ENCODE data around the gene ISCU. TPM values are rescaled to one million over a fixed set of nuclear protein-coding genes. Genes with fewer than 3 reads are reported as not detected.

Gene ISCU
- total and polyA plus RNA-seq, 2 of the 8 experiments (the other 6 are each of a cell fraction or from before 2014, with no cell fraction given) = 72.1 to 78.1 TPM

- peak overlapping the region; percentile 98; the same call in 1 of the 2 replicates for H2BK15ac ChIP-seq (ENCODE audit: low read length)
- no peak overlapping the region for H3K56ac ChIP-seq (replicated peaks; ENCODE audit: insufficient read length, low read depth, low read length)
- no peaks in the 10 kb centered on the region for H3K9me3 ChIP-seq (ENCODE audit: insufficient read depth in 2 of 2, low read depth in 1 of 2, low read length in 1 of 2)
- H4K91ac ChIP-seq (replicated peaks; ENCODE audit: insufficient read length, low read length) = no peak overlapping the region
- no peak overlapping the region for H2AK5ac ChIP-seq (ENCODE audit: low read depth, low read length)
- TF ChIP-seq BCL11A (IDR thresholded peaks at IDR 0.05; ENCODE audit: low read depth in 2 of 2, low read length in 2 of 2) (no peak), EZH2 (IDR thresholded peaks at IDR 0.05; ENCODE audit: low read depth, low read length, severe bottlenecking) (no peak), RAD21 (IDR thresholded peaks at IDR 0.05 in 1 of 2, conservative IDR thresholded peaks at IDR 0.05 in 1 of 2; ENCODE audit: low read depth in 2 of 2, low read length in 2 of 2) (no peak), CREB1 (IDR thresholded peaks at IDR 0.05) (no peak), SAP30 (IDR thresholded peaks at IDR 0.05; ENCODE audit: insufficient read depth, insufficient replicate concordance, low read length) (no peak), USF2 (IDR thresholded peaks at IDR 0.05; ENCODE audit: low read length) (no peak), NRF1 (IDR thresholded peaks at IDR 0.05; ENCODE audit: low read depth, low read length) (no peak), TCF12 (IDR thresholded peaks at IDR 0.05; ENCODE audit: low read depth, low read length) (no peak)
- DNase-seq (ENCODE audit: low read depth in 1 of 2, low spot score in 2 of 2) = no peak
- no peaks in the 10 kb centered on the region; a peak in 1 of 7 replicates for H3K27me3 ChIP-seq (replicated peaks in 1 of 4; ENCODE audit: control insufficient read depth in 3 of 4, extremely low read depth in 1 of 4, insufficient read depth in 3 of 4, low read length in 3 of 4)
- no peak overlapping the region for H2AFZ ChIP-seq (ENCODE audit: low read length)
- no peak for FAIRE-seq
- ChIA-PET CTCF (ENCODE audit: partially characterized antibody) (interaction anchor here (0.8 to 2.8 kb wide), 7 partner anchors 10 to 208 kb away, joined by 3 to 16 read pairs (median 4); no protein-coding TSS in a partner anchor), POLR2A (ENCODE audit: partially characterized antibody) (interaction anchor here (0.6 to 1.1 kb wide), 5 partner anchors 8 to 134 kb away, joined by 3 read pairs; no protein-coding TSS in a partner anchor)
- H3K23me2 ChIP-seq (ENCODE audit: low read depth, low read length) = peaks cover 7% of the 10 kb centered on the region; the same call in 1 of the 2 replicates
- peaks cover 0 to 14% (median 0%) of the 10 kb centered on the region in 4 experiments; a peak in 3 of 7 replicates for H3K4me1 ChIP-seq (replicated peaks in 1 of 4; ENCODE audit: control insufficient read depth in 3 of 4, insufficient read depth in 4 of 4, low read length in 3 of 4)
- H4K20me1 ChIP-seq (replicated peaks in 1 of 2; ENCODE audit: control insufficient read depth in 1 of 2, insufficient read depth in 2 of 2, low read length in 2 of 2) = peaks cover 0 to 8% of the 10 kb centered on the region in 2 experiments
- no peaks in the 10 kb centered on the region for H3K36me3 ChIP-seq (ENCODE audit: control insufficient read depth in 2 of 4, insufficient read depth in 4 of 4, low read length in 3 of 4)
- H4K5ac ChIP-seq (ENCODE audit: insufficient read length, low read depth, low read length) = no peak overlapping the region
- no peak overlapping the region for H3K4ac ChIP-seq (replicated peaks; ENCODE audit: insufficient read length, low read depth, low read length)
- peak overlapping the region in 1 of 4 experiments; percentile 9; a peak in 1 of 7 replicates for H3K9ac ChIP-seq (replicated peaks in 1 of 4; ENCODE audit: extremely low read depth in 1 of 4, low read depth in 3 of 4, low read length in 3 of 4)
- no peaks in the 10 kb centered on the region; the same call in 1 of the 2 replicates for H3K79me1 ChIP-seq (ENCODE audit: low read depth, low read length)
- H3K79me2 ChIP-seq (ENCODE audit: control insufficient read depth in 1 of 2, insufficient read depth in 2 of 2, low read length in 2 of 2) = no peaks in the 10 kb centered on the region
- H2BK12ac ChIP-seq (ENCODE audit: low read depth, low read length) = peak overlapping the region; percentile 75; the same call in 1 of the 2 replicates
- H3K23ac ChIP-seq (ENCODE audit: insufficient read length) = no peak overlapping the region
- H3K14ac ChIP-seq (ENCODE audit: insufficient read length) = no peak overlapping the region
- H3K18ac ChIP-seq (ENCODE audit: extremely low read depth, low read length) = no peak overlapping the region
- no peak overlapping the region for H3K4me3 ChIP-seq (ENCODE audit: extremely low read depth in 1 of 4, insufficient read depth in 2 of 4, low read depth in 3 of 4, low read length in 4 of 4)
- H3K4me2 ChIP-seq (ENCODE audit: insufficient read depth in 1 of 2, low read depth in 2 of 2, low read length in 2 of 2) = no peak overlapping the region
- H2BK5ac ChIP-seq (ENCODE audit: low read depth, low read length) = 0 out of 2 replicates have a peak overlapping the region, but pooled peaks have one; percentile 60
- 0 out of 2 replicates have a peak overlapping the region, but pooled peaks have one; percentile 80 for H2BK20ac ChIP-seq (ENCODE audit: low read length)
- 87% methylated on average over 17 of the region's 17 CpGs; no CpG with 5 or more reads in 1 of the 2 experiments for WGBS, 2 experiments (ENCODE audit: extremely low coverage in 1 of 2, insufficient coverage in 1 of 2, insufficient read length in 1 of 2, insufficient replicate concordance in 2 of 2, low coverage in 1 of 2, low lambda C conversion rate in 2 of 2, missing lambda C conversion rate in 1 of 2)
- H3K27ac ChIP-seq (ENCODE audit: low read depth, low read length) = no peak overlapping the region
- H2BK120ac ChIP-seq (replicated peaks; ENCODE audit: low read depth, low read length) = no peak overlapping the region
- H4K8ac ChIP-seq (ENCODE audit: extremely low read depth, insufficient read depth, low read length) = no peak overlapping the region
These were observed 33.6 kb downstream of the ISCU start for GRCh38 chr12:108595711-108596647.

All from H1 (cell line).